HT-29 (cell line): Measurements from ENCODE around the gene OSBPL10. TPM values are rescaled to one million over a fixed set of nuclear protein-coding genes. Genes with fewer than 3 reads are reported as not detected.
"Not testable (repeated sequence)": the region's sequence is repeated elsewhere in the genome, so short reads cannot be mapped to it uniquely, and the experiment has no call there.

Experiments
- DNase-seq: peaks from one replicate; pipeline ENCODE4 v3.0.0-alpha.2; 2015; ENCODE audit warnings: low spot score
- total RNA-seq: library from RNA; depleted of rRNA; stranded (reverse); fragments of >200 nt; shearing (Covaris generic); gene quantifications from 2 replicates; pipeline ENCODE4 v1.2.3, GENCODE V29; 2014

OSBPL10 gene
- total RNA-seq, 1 experiment from 2014 or later, result 65.1 TPM

GRCh38 chr3:31891876-31892455 lies 89.1 kb downstream of the OSBPL10 start:
- peak; percentile 22 for DNase-seq

- no peak for DNase-seq
These were observed 90.2 kb downstream of the OSBPL10 start for GRCh38 chr3:31890742-31891469.

- no peak for DNase-seq
These were observed 91.1 kb downstream of the OSBPL10 start for GRCh38 chr3:31890007-31890406.

- no peak for DNase-seq
These were observed 95.8 kb downstream of the OSBPL10 start for GRCh38 chr3:31885235-31885634.

GRCh38 chr3:31884251-31884650 lies 96.8 kb downstream of the OSBPL10 start:
- DNase-seq, result no peak

GRCh38 chr3:31882895-31883294 lies 98.2 kb downstream of the OSBPL10 start:
- DNase-seq, result no peak

GRCh38 chr3:31882431-31882830 lies 98.6 kb downstream of the OSBPL10 start:
- DNase-seq, result no peak

- no peak for DNase-seq
These were observed 100.5 kb downstream of the OSBPL10 start for GRCh38 chr3:31880482-31881078.

GRCh38 chr3:31880020-31880419 lies 101.0 kb downstream of the OSBPL10 start:
- DNase-seq, result no peak

- no peak for DNase-seq
These were observed 101.7 kb downstream of the OSBPL10 start for GRCh38 chr3:31879365-31879764.

- no peak for DNase-seq
These were observed 102.7 kb downstream of the OSBPL10 start for GRCh38 chr3:31878231-31878838.

GRCh38 chr3:31876331-31876730 lies 104.7 kb downstream of the OSBPL10 start:
- no peak for DNase-seq

- DNase-seq, result no peak
These were observed 105.6 kb downstream of the OSBPL10 start for GRCh38 chr3:31875437-31875836.

- DNase-seq, result no peak
These were observed 107.7 kb downstream of the OSBPL10 start for GRCh38 chr3:31873254-31873820.

- no peak for DNase-seq
These were observed 109.0 kb downstream of the OSBPL10 start for GRCh38 chr3:31871939-31872507.

GRCh38 chr3:31870111-31870510 lies 111.0 kb downstream of the OSBPL10 start:
- not testable (repeated sequence) for DNase-seq

- no peak for DNase-seq
These were observed 112.8 kb downstream of the OSBPL10 start for GRCh38 chr3:31868236-31868635.

- no peak for DNase-seq
These were observed 118.3 kb downstream of the OSBPL10 start for GRCh38 chr3:31862666-31863279.

- no peak for DNase-seq
These were observed 119.2 kb downstream of the OSBPL10 start for GRCh38 chr3:31861826-31862225.

GRCh38 chr3:31860642-31861041 lies 120.4 kb downstream of the OSBPL10 start:
- not testable (repeated sequence) for DNase-seq

- DNase-seq, result no peak
These were observed 121.8 kb downstream of the OSBPL10 start for GRCh38 chr3:31859245-31859644.
